Osteocyte (in vitro differentiated cells): ENCODE data around the gene THRB. TPM values are rescaled to one million over a fixed set of nuclear protein-coding genes. Genes with fewer than 3 reads are reported as not detected.
A peak's percentile ranks its signal among the peaks of the same experiment; 100 is the strongest.

Experiments
- DNase-seq: peaks from one replicate; pipeline ENCODE4 v3.0.0; 2021; ENCODE audit warnings: mixed read lengths; ENCODE audit not compliant: unreplicated experiment; ENCODE audit errors: extremely low spot score
- H3K27ac Mint-ChIP-seq: one replicate; pipeline ENCODE4 v1.8.0; 2021; ENCODE audit warnings: mild to moderate bottlenecking, mixed read lengths; ENCODE audit not compliant: unreplicated experiment
- H3K27me3 Mint-ChIP-seq: one replicate; pipeline ENCODE4 v1.8.0; 2021; ENCODE audit warnings: mixed read lengths; ENCODE audit not compliant: unreplicated experiment
- H3K36me3 Mint-ChIP-seq: one replicate; pipeline ENCODE4 v1.8.0; 2021; ENCODE audit warnings: mixed read lengths; ENCODE audit not compliant: unreplicated experiment
- H3K4me1 Mint-ChIP-seq: one replicate; pipeline ENCODE4 v1.8.0; 2021; ENCODE audit warnings: mixed read lengths; ENCODE audit not compliant: unreplicated experiment
- H3K4me3 Mint-ChIP-seq: one replicate; pipeline ENCODE4 v1.8.0; 2021; ENCODE audit warnings: mild to moderate bottlenecking, moderate library complexity, mixed read lengths; ENCODE audit not compliant: unreplicated experiment
- H3K9me3 Mint-ChIP-seq: one replicate; pipeline ENCODE4 v1.8.0; 2021; ENCODE audit warnings: mixed read lengths; ENCODE audit not compliant: unreplicated experiment
- CTCF ChIP-seq: fragments of 200-600 bp; sonication (generic); IDR thresholded peaks from 2 replicates; pipeline ENCODE4 v1.5.0; 2021; ENCODE audit warnings: antibody characterized with exemption, mild to moderate bottlenecking, moderate library complexity
- total RNA-seq: library from RNA; stranded (reverse); gene quantifications from 2 replicates; pipeline ENCODE4 v1.2.1, GENCODE V29; 2021

The THRB gene
- total RNA-seq, 1 donor from 2014 or later = 4.6 TPM

- Mint-ChIP-seq H3K9me3 (peaks cover 5% of the 10 kb centered on the region), H3K27ac (peak overlapping the region; percentile 50), H3K36me3 (no peaks in the 10 kb centered on the region), H3K4me3 (no peak overlapping the region), H3K27me3 (no peaks in the 10 kb centered on the region), H3K4me1 (peaks cover 24% of the 10 kb centered on the region)
- no peak for DNase-seq
- TF ChIP-seq CTCF = no peak
Measured at GRCh38 chr3:24513463-24513862, 18.8 kb upstream of the THRB start.

DNA sequence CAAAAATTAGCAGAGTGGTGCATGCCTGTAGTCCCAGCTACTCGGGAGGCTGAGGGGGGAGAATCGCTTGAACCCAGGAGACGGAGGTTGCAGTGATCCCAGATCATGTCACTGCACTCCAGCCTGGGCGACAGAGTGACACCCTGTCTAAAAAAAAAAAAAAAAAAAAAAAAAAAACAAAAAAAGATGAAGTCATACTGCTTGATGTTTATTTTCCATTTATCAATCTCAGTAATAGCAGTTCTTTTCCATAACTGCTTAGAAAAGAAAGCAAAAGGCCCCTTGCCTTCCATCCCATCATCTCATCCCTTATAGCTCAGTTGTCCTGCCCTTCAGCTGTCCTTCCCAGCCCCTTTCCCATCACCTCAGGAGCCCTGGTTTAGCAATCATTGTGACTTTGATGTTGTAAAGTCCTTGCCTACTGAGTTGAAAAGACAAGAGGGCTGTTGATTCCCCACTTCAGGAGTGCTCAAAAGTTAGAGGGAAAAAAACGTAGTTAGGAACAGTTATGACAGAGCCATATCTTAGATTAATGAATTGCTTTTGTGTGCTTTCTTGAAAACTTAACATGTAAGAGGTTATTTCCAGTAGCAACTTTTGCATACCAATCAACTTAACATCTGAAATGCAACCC, 18.0 kb upstream of the THRB start:
- Mint-ChIP-seq H3K9me3 (peaks cover 5% of the 10 kb centered on the region), H3K4me1 (peaks cover 31% of the 10 kb centered on the region), H3K36me3 (no peaks in the 10 kb centered on the region), H3K4me3 (no peak overlapping the region), H3K27ac (peak overlapping the region; percentile 36), H3K27me3 (no peaks in the 10 kb centered on the region)
- DNase-seq = no peak
- TF ChIP-seq CTCF = no peak

DNA sequence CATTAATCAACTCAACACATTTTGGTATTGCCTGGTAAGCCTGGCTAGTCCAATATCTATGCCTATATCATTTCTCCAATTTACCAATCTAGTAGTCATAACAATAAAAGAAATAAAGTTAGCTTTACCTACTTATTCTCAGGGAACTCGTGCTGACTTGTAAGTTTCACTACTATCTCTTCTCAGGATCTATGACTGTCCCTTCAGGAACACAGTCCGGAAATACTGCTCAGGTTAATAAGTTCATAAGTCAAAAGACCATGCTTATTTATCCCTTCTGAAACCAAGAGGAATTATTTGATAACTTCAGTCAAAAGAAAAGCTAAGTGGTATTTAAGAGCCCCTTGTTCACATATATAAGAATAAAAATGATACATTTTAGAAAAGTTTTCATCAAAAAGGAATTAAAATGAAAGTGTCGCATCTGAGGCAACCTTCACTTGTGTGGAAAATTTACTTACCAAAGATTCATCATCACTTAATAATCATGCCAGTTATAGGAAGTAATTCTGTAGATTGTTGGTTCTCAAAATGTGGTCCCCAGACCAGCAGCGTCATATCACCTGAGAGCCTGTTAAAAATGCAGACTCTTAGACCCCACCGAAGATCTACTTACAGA, 15.5 kb upstream of the THRB start:
- H3K36me3 Mint-ChIP-seq = no peaks in the 10 kb centered on the region

GRCh38 chr3:24508423-24508839, 13.8 kb upstream of the THRB start:
- no peaks in the 10 kb centered on the region for H3K27me3 Mint-ChIP-seq
- peak overlapping the region; percentile 56 for H3K27ac Mint-ChIP-seq
- DNase-seq = no peak
- TF ChIP-seq CTCF = no peak
- no peaks in the 10 kb centered on the region for H3K36me3 Mint-ChIP-seq
- peaks cover 32% of the 10 kb centered on the region for H3K4me1 Mint-ChIP-seq
- H3K4me3 Mint-ChIP-seq = no peak overlapping the region
- H3K9me3 Mint-ChIP-seq = peaks cover 5% of the 10 kb centered on the region

More for the DNA sequence above, 15.5 kb upstream of the THRB start:
- peaks cover 5% of the 10 kb centered on the region for H3K9me3 Mint-ChIP-seq
- no peaks in the 10 kb centered on the region for H3K27me3 Mint-ChIP-seq
- no peak overlapping the region for H3K27ac Mint-ChIP-seq
- TF ChIP-seq CTCF = no peak
- H3K4me1 Mint-ChIP-seq = peaks cover 40% of the 10 kb centered on the region
- no peak overlapping the region for H3K4me3 Mint-ChIP-seq
- DNase-seq = no peak

GRCh38 chr3:24507776-24508422, 13.2 kb upstream of the THRB start:
- Mint-ChIP-seq H3K9me3 (peaks cover 5% of the 10 kb centered on the region), H3K4me1 (peaks cover 26% of the 10 kb centered on the region), H3K27ac (peak overlapping the region; percentile 58), H3K27me3 (no peaks in the 10 kb centered on the region), H3K36me3 (no peaks in the 10 kb centered on the region), H3K4me3 (no peak overlapping the region)
- no peak for DNase-seq
- TF ChIP-seq CTCF = no peak
